RWPE1 (cell line): ENCODE measurements around the gene DNASE1L3.

Experiments
- CTCF ChIA-PET: fragments of 350-600 bp; sonication (Branson Sonifier 250); formaldehyde crosslinking; extraction: SDS; loops from one replicate; lab custom pipeline; 2021; lab: Yijun Ruan, JAX
- POLR2A ChIA-PET: fragments of 400-600 bp; formaldehyde crosslinking; extraction: SDS; loops from one replicate; lab custom pipeline; 2020; ENCODE audit warnings: antibody characterized with exemption; ENCODE audit not compliant: low non-redundant PET; lab: Yijun Ruan, JAX
- DNase-seq: peaks from one replicate; pipeline ENCODE4 v3.0.0; 2012; ENCODE audit warnings: low spot score
- H3K27ac ChIP-seq: fragments of 450-650 bp; 2 replicates; pipeline ENCODE4 v1.5.1; 2017
- TF ChIP-seq, protein P1 (sequence below): fragments of 450-650 bp; conservative IDR thresholded peaks from 2 replicates; pipeline ENCODE4 v1.5.1; 2017; ENCODE audit warnings: low read depth, mild to moderate bottlenecking

Gene DNASE1L3

GRCh38 chr3:58242340-58242739, 31.6 kb upstream of the DNASE1L3 start:
- DNase-seq = no peak
- TF ChIP-seq, protein P1, sequence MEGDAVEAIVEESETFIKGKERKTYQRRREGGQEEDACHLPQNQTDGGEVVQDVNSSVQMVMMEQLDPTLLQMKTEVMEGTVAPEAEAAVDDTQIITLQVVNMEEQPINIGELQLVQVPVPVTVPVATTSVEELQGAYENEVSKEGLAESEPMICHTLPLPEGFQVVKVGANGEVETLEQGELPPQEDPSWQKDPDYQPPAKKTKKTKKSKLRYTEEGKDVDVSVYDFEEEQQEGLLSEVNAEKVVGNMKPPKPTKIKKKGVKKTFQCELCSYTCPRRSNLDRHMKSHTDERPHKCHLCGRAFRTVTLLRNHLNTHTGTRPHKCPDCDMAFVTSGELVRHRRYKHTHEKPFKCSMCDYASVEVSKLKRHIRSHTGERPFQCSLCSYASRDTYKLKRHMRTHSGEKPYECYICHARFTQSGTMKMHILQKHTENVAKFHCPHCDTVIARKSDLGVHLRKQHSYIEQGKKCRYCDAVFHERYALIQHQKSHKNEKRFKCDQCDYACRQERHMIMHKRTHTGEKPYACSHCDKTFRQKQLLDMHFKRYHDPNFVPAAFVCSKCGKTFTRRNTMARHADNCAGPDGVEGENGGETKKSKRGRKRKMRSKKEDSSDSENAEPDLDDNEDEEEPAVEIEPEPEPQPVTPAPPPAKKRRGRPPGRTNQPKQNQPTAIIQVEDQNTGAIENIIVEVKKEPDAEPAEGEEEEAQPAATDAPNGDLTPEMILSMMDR = no peak
- CTCF ChIA-PET = no interaction called here
- POLR2A ChIA-PET = no interaction called here
- H3K27ac ChIP-seq = no peak overlapping the region

- ChIA-PET POLR2A (no interaction called here), CTCF (no interaction called here)
- DNase-seq = no peak
- H3K27ac ChIP-seq = 0 out of 2 replicates have a peak overlapping the region, but pooled peaks have one; percentile 13
- TF ChIP-seq, protein P1 = no peak
These were observed 30.7 kb upstream of the DNASE1L3 start for GRCh38 chr3:58241306-58242044.

- TF ChIP-seq, protein P1 = no peak
- DNase-seq = no peak
- CTCF ChIA-PET = interaction anchor here (0.7 to 1.0 kb wide), 4 partner anchors 22 to 67 kb away, joined by 3 to 6 read pairs (median 3); partner anchors contain the start of genes HTD2 and RPP14
- peak overlapping the region; percentile 83; the same call in 1 of the 2 replicates for H3K27ac ChIP-seq
- POLR2A ChIA-PET = no interaction called here
These were observed 28.1 kb upstream of the DNASE1L3 start for GRCh38 chr3:58238830-58239229.

- TF ChIP-seq, protein P1 = no peak
- no peak for DNase-seq
- POLR2A ChIA-PET = interaction anchor here (0.6 kb wide), 1 partner anchor 40 kb away, joined by 3 read pairs; no protein-coding TSS in a partner anchor
- CTCF ChIA-PET = interaction anchor here (0.8 to 1.0 kb wide), 3 partner anchors 21 to 62 kb away, joined by 3 to 6 read pairs (median 3); no protein-coding TSS in a partner anchor
- peak overlapping the region; percentile 83 for H3K27ac ChIP-seq
These were observed 27.3 kb upstream of the DNASE1L3 start for GRCh38 chr3:58237941-58238681.

DNA sequence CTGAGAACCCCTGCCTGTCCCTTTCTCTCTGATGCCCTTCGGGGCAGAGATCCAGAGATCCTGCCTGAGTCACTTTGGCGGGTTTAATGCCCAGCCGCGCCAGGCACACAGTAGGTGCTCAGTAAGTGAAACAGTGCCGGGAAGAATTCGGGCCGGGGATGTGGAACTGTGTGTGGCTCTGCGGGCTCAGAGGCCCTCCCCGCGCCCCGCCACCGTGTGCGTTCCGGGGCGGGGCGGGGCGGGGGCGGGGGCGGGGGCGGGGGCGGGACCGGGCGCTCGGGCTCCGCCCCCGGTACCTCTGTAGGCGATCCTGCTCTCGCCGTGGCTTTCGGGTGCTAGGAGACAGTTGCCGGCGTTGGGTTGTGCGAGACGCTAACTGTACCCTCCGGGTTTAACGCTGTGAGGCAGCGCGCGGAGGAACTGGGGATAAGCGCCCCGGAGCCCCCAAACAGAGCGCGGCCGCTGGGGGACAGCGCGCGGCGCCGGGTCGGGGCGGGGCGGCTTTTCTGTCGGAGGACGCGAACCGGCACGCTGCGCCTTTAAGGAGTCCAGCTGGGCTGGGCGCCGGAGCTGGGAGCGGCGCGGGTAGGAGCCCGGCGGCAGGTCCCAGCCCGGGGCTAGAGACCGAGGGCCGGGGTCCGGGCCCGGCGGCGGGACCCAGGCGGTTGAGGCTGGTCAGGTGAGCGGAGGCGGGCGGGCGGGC, 26.6 kb upstream of the DNASE1L3 start, which contains the start of gene ABHD6:
ABHD6 (plus strand) TSS at position 555 of the 703 bp plus-strand sequence. CDS start 18,795 bp downstream, outside the sequence.
- ChIA-PET CTCF (no interaction called here), POLR2A (interaction anchor here (0.6 kb wide), 1 partner anchor 39 kb away, joined by 3 read pairs; no protein-coding TSS in a partner anchor)
- H3K27ac ChIP-seq = peak within 1 kb of the TSS; percentile 83
- TF ChIP-seq, protein P1 = peak; percentile 34
- DNase-seq = peak; percentile 70
